ENCODE data around the gene DNHD1. TPM values are rescaled to one million over a fixed set of nuclear protein-coding genes. Genes with fewer than 3 reads are reported as not detected.

The DNHD1 gene
- polyA plus RNA-seq, 3 donors, result 0.24 to 21.0 (median 0.59) TPM

- no peak overlapping the region for H3K27ac Mint-ChIP-seq
- H3K4me3 Mint-ChIP-seq, result no peak overlapping the region
- TF ChIP-seq, protein P1, sequence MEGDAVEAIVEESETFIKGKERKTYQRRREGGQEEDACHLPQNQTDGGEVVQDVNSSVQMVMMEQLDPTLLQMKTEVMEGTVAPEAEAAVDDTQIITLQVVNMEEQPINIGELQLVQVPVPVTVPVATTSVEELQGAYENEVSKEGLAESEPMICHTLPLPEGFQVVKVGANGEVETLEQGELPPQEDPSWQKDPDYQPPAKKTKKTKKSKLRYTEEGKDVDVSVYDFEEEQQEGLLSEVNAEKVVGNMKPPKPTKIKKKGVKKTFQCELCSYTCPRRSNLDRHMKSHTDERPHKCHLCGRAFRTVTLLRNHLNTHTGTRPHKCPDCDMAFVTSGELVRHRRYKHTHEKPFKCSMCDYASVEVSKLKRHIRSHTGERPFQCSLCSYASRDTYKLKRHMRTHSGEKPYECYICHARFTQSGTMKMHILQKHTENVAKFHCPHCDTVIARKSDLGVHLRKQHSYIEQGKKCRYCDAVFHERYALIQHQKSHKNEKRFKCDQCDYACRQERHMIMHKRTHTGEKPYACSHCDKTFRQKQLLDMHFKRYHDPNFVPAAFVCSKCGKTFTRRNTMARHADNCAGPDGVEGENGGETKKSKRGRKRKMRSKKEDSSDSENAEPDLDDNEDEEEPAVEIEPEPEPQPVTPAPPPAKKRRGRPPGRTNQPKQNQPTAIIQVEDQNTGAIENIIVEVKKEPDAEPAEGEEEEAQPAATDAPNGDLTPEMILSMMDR (IDR thresholded peaks at IDR 0.05), result no peak
- WGBS (ENCODE audit: insufficient coverage), result 100% methylated on average over 2 of the region's 2 CpGs
- H3K9me3 Mint-ChIP-seq, result no peaks in the 10 kb centered on the region
- Histone ChIP-seq H3K79me2 (ENCODE audit: insufficient read depth, low read length) (no peaks in the 10 kb centered on the region), H3K36me3 (replicated peaks in 1 of 2; ENCODE audit: control insufficient read depth in 1 of 2, insufficient read depth in 2 of 2, low read length in 2 of 2) (peaks cover 80 to 97% of the 10 kb centered on the region in 2 donors), H3K4me2 (replicated peaks; ENCODE audit: extremely low read depth, low read length, poor library complexity, severe bottlenecking) (no peak overlapping the region), H3K9ac (ENCODE audit: insufficient read depth, low read length, poor library complexity, severe bottlenecking) (no peak overlapping the region), H3K9me3 (replicated peaks in 1 of 2; ENCODE audit: control insufficient read depth in 1 of 2, insufficient read depth in 1 of 2, low read length in 2 of 2) (no peaks in the 10 kb centered on the region), H3K4me1 (ENCODE audit: control insufficient read depth in 1 of 2, insufficient read depth in 2 of 2, low read length in 2 of 2) (no peaks in the 10 kb centered on the region), H4K20me1 (ENCODE audit: insufficient read depth, low read length) (no peaks in the 10 kb centered on the region), H3K4me3 (replicated peaks in 1 of 3; ENCODE audit: low read depth in 2 of 3, low read length in 3 of 3) (no peak overlapping the region), H3K27me3 (ENCODE audit: control insufficient read depth in 2 of 2, insufficient read depth in 2 of 2, low read length in 2 of 2) (no peaks in the 10 kb centered on the region), H2AFZ (ENCODE audit: insufficient read depth, low read depth, low read length, poor library complexity, severe bottlenecking) (no peak overlapping the region), H3K27ac (ENCODE audit: low read depth in 1 of 2, low read length in 2 of 2) (no peak overlapping the region)
- intact Hi-C loops (cut with micrococcal nuclease), result no loop called here
- no peaks in the 10 kb centered on the region for H3K4me1 Mint-ChIP-seq
- DNase-seq, result no peak
- H3K36me3 Mint-ChIP-seq, result peaks cover 52 to 57% of the 10 kb centered on the region in 2 donors
- H3K27me3 Mint-ChIP-seq (ENCODE audit: low read depth in 3 of 3), result peaks cover 0 to 1% (median 0%) of the 10 kb centered on the region in 3 donors
Measured at GRCh38 chr11:6453152-6453551, 43.9 kb upstream of the DNHD1 start.

- Histone ChIP-seq H3K4me3 (replicated peaks in 1 of 3; ENCODE audit: low read depth in 2 of 3, low read length in 3 of 3) (no peak overlapping the region), H2AFZ (ENCODE audit: insufficient read depth, low read depth, low read length, poor library complexity, severe bottlenecking) (no peak overlapping the region), H3K36me3 (replicated peaks in 1 of 2; ENCODE audit: control insufficient read depth in 1 of 2, insufficient read depth in 2 of 2, low read length in 2 of 2) (peaks cover 71 to 97% of the 10 kb centered on the region in 2 donors), H3K9ac (ENCODE audit: insufficient read depth, low read length, poor library complexity, severe bottlenecking) (no peak overlapping the region), H4K20me1 (ENCODE audit: insufficient read depth, low read length) (no peaks in the 10 kb centered on the region), H3K27me3 (ENCODE audit: control insufficient read depth in 2 of 2, insufficient read depth in 2 of 2, low read length in 2 of 2) (no peaks in the 10 kb centered on the region), H3K4me1 (ENCODE audit: control insufficient read depth in 1 of 2, insufficient read depth in 2 of 2, low read length in 2 of 2) (no peaks in the 10 kb centered on the region), H3K27ac (ENCODE audit: low read depth in 1 of 2, low read length in 2 of 2) (no peak overlapping the region), H3K79me2 (ENCODE audit: insufficient read depth, low read length) (no peaks in the 10 kb centered on the region), H3K4me2 (replicated peaks; ENCODE audit: extremely low read depth, low read length, poor library complexity, severe bottlenecking) (no peak overlapping the region), H3K9me3 (replicated peaks in 1 of 2; ENCODE audit: control insufficient read depth in 1 of 2, insufficient read depth in 1 of 2, low read length in 2 of 2) (no peaks in the 10 kb centered on the region)
- Mint-ChIP-seq H3K4me3 (no peak overlapping the region), H3K9me3 (no peaks in the 10 kb centered on the region), H3K36me3 (peaks cover 53 to 57% of the 10 kb centered on the region in 2 donors), H3K4me1 (no peaks in the 10 kb centered on the region), H3K27me3 (ENCODE audit: low read depth in 3 of 3) (peaks cover 0 to 2% (median 0%) of the 10 kb centered on the region in 3 donors), H3K27ac (no peak overlapping the region)
- DNase-seq, result no peak
- intact Hi-C loops (cut with micrococcal nuclease), result no loop called here
- 100% methylated on average over 1 of the region's 2 CpGs for WGBS (ENCODE audit: insufficient coverage)
- TF ChIP-seq, protein P1 (IDR thresholded peaks at IDR 0.05), result no peak
Measured at GRCh38 chr11:6455070-6455469, 42.0 kb upstream of the DNHD1 start.
